ENCODE results near the gene KCTD20. TPM values are rescaled to one million over a fixed set of nuclear protein-coding genes. Genes with fewer than 3 reads are reported as not detected.

KCTD20 gene
- polyA plus RNA-seq, 1 donor, result 32.1 TPM

GRCh38 chr6:36505744-36506534 is 63.1 kb downstream of the KCTD20 start:
- Histone ChIP-seq H3K9me3 (ENCODE audit: control insufficient read depth, low read depth, low read length) (peaks cover 13% of the 10 kb centered on the region), H3K36me3 (ENCODE audit: control insufficient read depth, insufficient read depth, low read length) (peaks cover 30% of the 10 kb centered on the region), H3K4me3 (ENCODE audit: low read length) (no peak overlapping the region), H3K27ac (ENCODE audit: low read length) (peak overlapping the region; percentile 77), H3K4me1 (ENCODE audit: control insufficient read depth, insufficient read depth, low read length) (peaks cover 43% of the 10 kb centered on the region), H3K27me3 (ENCODE audit: control insufficient read depth, insufficient read depth, low read length) (no peaks in the 10 kb centered on the region)
- peak in 1 of 2 donors; percentile 10 for DNase-seq
- 100% methylated on average over 2 of the region's 6 CpGs for WGBS (ENCODE audit: insufficient coverage, low lambda C conversion rate)

- peaks cover 32% of the 10 kb centered on the region for H3K36me3 ChIP-seq (ENCODE audit: control insufficient read depth, insufficient read depth, low read length)
- DNase-seq, result peak; percentile 25 to 77
- peaks cover 43% of the 10 kb centered on the region for H3K4me1 ChIP-seq (ENCODE audit: control insufficient read depth, insufficient read depth, low read length)
- H3K4me3 ChIP-seq (ENCODE audit: low read length), result no peak overlapping the region
- no CpG with 5 or more reads among the region's 2 CpGs for WGBS (ENCODE audit: insufficient coverage, low lambda C conversion rate)
- peaks cover 13% of the 10 kb centered on the region for H3K9me3 ChIP-seq (ENCODE audit: control insufficient read depth, low read depth, low read length)
- no peaks in the 10 kb centered on the region for H3K27me3 ChIP-seq (ENCODE audit: control insufficient read depth, insufficient read depth, low read length)
- peak overlapping the region; percentile 77 for H3K27ac ChIP-seq (ENCODE audit: low read length)
Measured at GRCh38 chr6:36506611-36507010, 63.8 kb downstream of the KCTD20 start.

GRCh38 chr6:36508532-36508931 is 65.7 kb downstream of the KCTD20 start:
- WGBS (ENCODE audit: insufficient coverage, low lambda C conversion rate), result no CpG with 5 or more reads among the region's 10 CpGs
- peaks cover 38% of the 10 kb centered on the region for H3K36me3 ChIP-seq (ENCODE audit: control insufficient read depth, insufficient read depth, low read length)
- H3K27ac ChIP-seq (ENCODE audit: low read length), result no peak overlapping the region

GRCh38 chr6:36510365-36510764 is 67.6 kb downstream of the KCTD20 start:
- Histone ChIP-seq H3K27me3 (ENCODE audit: control insufficient read depth, insufficient read depth, low read length) (no peaks in the 10 kb centered on the region), H3K36me3 (ENCODE audit: control insufficient read depth, insufficient read depth, low read length) (peaks cover 36% of the 10 kb centered on the region), H3K27ac (ENCODE audit: low read length) (no peak overlapping the region), H3K4me3 (ENCODE audit: low read length) (no peak overlapping the region), H3K9me3 (ENCODE audit: control insufficient read depth, low read depth, low read length) (peaks cover 13% of the 10 kb centered on the region), H3K4me1 (ENCODE audit: control insufficient read depth, insufficient read depth, low read length) (peaks cover 27% of the 10 kb centered on the region)
- WGBS (ENCODE audit: insufficient coverage, low lambda C conversion rate), result no CpG with 5 or more reads among the region's 3 CpGs
- DNase-seq, result no peak

More at GRCh38 chr6:36508532-36508931, 65.7 kb downstream of the KCTD20 start:
- no peaks in the 10 kb centered on the region for H3K27me3 ChIP-seq (ENCODE audit: control insufficient read depth, insufficient read depth, low read length)
- H3K4me3 ChIP-seq (ENCODE audit: low read length), result no peak overlapping the region
- peaks cover 13% of the 10 kb centered on the region for H3K9me3 ChIP-seq (ENCODE audit: control insufficient read depth, low read depth, low read length)
- H3K4me1 ChIP-seq (ENCODE audit: control insufficient read depth, insufficient read depth, low read length), result peaks cover 35% of the 10 kb centered on the region
- DNase-seq, result no peak

- peaks cover 9% of the 10 kb centered on the region for H3K9me3 ChIP-seq (ENCODE audit: control insufficient read depth, low read depth, low read length)
- H3K27ac ChIP-seq (ENCODE audit: low read length), result peak overlapping the region; percentile 78
- H3K36me3 ChIP-seq (ENCODE audit: control insufficient read depth, insufficient read depth, low read length), result peaks cover 35% of the 10 kb centered on the region
- no peaks in the 10 kb centered on the region for H3K27me3 ChIP-seq (ENCODE audit: control insufficient read depth, insufficient read depth, low read length)
- WGBS (ENCODE audit: insufficient coverage, low lambda C conversion rate), result no CpG with 5 or more reads among the region's 8 CpGs
- no peak overlapping the region for H3K4me3 ChIP-seq (ENCODE audit: low read length)
- H3K4me1 ChIP-seq (ENCODE audit: control insufficient read depth, insufficient read depth, low read length), result peaks cover 17% of the 10 kb centered on the region
- DNase-seq, result peak; percentile 76 to 89
Measured at GRCh38 chr6:36514554-36515456, 72.0 kb downstream of the KCTD20 start.

- Histone ChIP-seq H3K27me3 (ENCODE audit: control insufficient read depth, insufficient read depth, low read length) (no peaks in the 10 kb centered on the region), H3K36me3 (ENCODE audit: control insufficient read depth, insufficient read depth, low read length) (peaks cover 33% of the 10 kb centered on the region), H3K27ac (ENCODE audit: low read length) (peak overlapping the region; percentile 70), H3K4me3 (ENCODE audit: low read length) (no peak overlapping the region), H3K9me3 (ENCODE audit: control insufficient read depth, low read depth, low read length) (no peaks in the 10 kb centered on the region), H3K4me1 (ENCODE audit: control insufficient read depth, insufficient read depth, low read length) (peaks cover 17% of the 10 kb centered on the region)
- no peak for DNase-seq
- 50% methylated on average over 1 of the region's 3 CpGs for WGBS (ENCODE audit: insufficient coverage, low lambda C conversion rate)
Measured at GRCh38 chr6:36515844-36516243, 73.0 kb downstream of the KCTD20 start.

- no CpG with 5 or more reads among the region's 4 CpGs for WGBS (ENCODE audit: insufficient coverage, low lambda C conversion rate)
- peaks cover 29% of the 10 kb centered on the region for H3K36me3 ChIP-seq (ENCODE audit: control insufficient read depth, insufficient read depth, low read length)
- H3K9me3 ChIP-seq (ENCODE audit: control insufficient read depth, low read depth, low read length), result no peaks in the 10 kb centered on the region
- H3K27ac ChIP-seq (ENCODE audit: low read length), result peak overlapping the region; percentile 70
- no peaks in the 10 kb centered on the region for H3K27me3 ChIP-seq (ENCODE audit: control insufficient read depth, insufficient read depth, low read length)
- no peak overlapping the region for H3K4me3 ChIP-seq (ENCODE audit: low read length)
- DNase-seq, result peak; percentile 30 to 61
- H3K4me1 ChIP-seq (ENCODE audit: control insufficient read depth, insufficient read depth, low read length), result peaks cover 17% of the 10 kb centered on the region
Measured at GRCh38 chr6:36516559-36516958, 73.8 kb downstream of the KCTD20 start.

- Histone ChIP-seq H3K27ac (ENCODE audit: low read length) (peak overlapping the region; percentile 70), H3K36me3 (ENCODE audit: control insufficient read depth, insufficient read depth, low read length) (peaks cover 29% of the 10 kb centered on the region), H3K27me3 (ENCODE audit: control insufficient read depth, insufficient read depth, low read length) (no peaks in the 10 kb centered on the region), H3K4me1 (ENCODE audit: control insufficient read depth, insufficient read depth, low read length) (peaks cover 17% of the 10 kb centered on the region), H3K9me3 (ENCODE audit: control insufficient read depth, low read depth, low read length) (no peaks in the 10 kb centered on the region), H3K4me3 (ENCODE audit: low read length) (no peak overlapping the region)
- DNase-seq, result no peak
Measured at GRCh38 chr6:36516988-36517387, 74.2 kb downstream of the KCTD20 start.

GRCh38 chr6:36517408-36517807 is 74.6 kb downstream of the KCTD20 start:
- Histone ChIP-seq H3K27me3 (ENCODE audit: control insufficient read depth, insufficient read depth, low read length) (no peaks in the 10 kb centered on the region), H3K27ac (ENCODE audit: low read length) (no peak overlapping the region), H3K36me3 (ENCODE audit: control insufficient read depth, insufficient read depth, low read length) (peaks cover 30% of the 10 kb centered on the region), H3K4me3 (ENCODE audit: low read length) (no peak overlapping the region), H3K9me3 (ENCODE audit: control insufficient read depth, low read depth, low read length) (no peaks in the 10 kb centered on the region), H3K4me1 (ENCODE audit: control insufficient read depth, insufficient read depth, low read length) (peaks cover 17% of the 10 kb centered on the region)
- WGBS (ENCODE audit: insufficient coverage, low lambda C conversion rate), result 17% methylated on average over 1 of the region's 2 CpGs
- no peak for DNase-seq

- H3K4me3 ChIP-seq (ENCODE audit: low read length), result no peak overlapping the region
- no peak overlapping the region for H3K27ac ChIP-seq (ENCODE audit: low read length)
- peaks cover 42% of the 10 kb centered on the region for H3K36me3 ChIP-seq (ENCODE audit: control insufficient read depth, insufficient read depth, low read length)
- H3K27me3 ChIP-seq (ENCODE audit: control insufficient read depth, insufficient read depth, low read length), result no peaks in the 10 kb centered on the region
- H3K4me1 ChIP-seq (ENCODE audit: control insufficient read depth, insufficient read depth, low read length), result peaks cover 17% of the 10 kb centered on the region
- DNase-seq, result no peak
- H3K9me3 ChIP-seq (ENCODE audit: control insufficient read depth, low read depth, low read length), result no peaks in the 10 kb centered on the region
Measured at GRCh38 chr6:36519352-36519751, 76.6 kb downstream of the KCTD20 start.
